ENCODE results near the gene BCAT1.
"Not testable (repeated sequence)": the region's sequence is repeated elsewhere in the genome, so short reads cannot be mapped to it uniquely, and the experiment has no call there.

BCAT1 gene

DNA sequence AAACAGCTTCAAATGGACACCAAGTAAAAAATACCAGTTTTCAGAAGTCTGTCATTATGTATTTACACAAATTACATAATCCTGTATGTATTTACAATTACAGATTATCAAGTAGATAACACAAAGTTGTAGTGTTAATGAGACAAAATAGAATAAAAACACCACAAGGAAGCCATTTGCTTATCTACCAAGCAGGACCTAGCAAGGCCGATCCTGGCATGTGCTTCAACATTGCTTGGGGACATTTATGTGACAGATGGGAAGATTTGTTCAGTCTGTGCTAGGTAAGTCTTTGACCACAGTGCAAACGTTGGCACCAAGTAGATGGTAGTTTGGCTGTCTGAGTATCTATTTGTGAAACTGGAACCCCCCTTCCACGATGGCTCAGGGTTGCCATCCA is 35.8 kb downstream of the BCAT1 start:
- H3K4me3 ChIP-seq (ENCODE audit: low read depth, low read length): no peak overlapping the region
- TF ChIP-seq, protein P1, sequence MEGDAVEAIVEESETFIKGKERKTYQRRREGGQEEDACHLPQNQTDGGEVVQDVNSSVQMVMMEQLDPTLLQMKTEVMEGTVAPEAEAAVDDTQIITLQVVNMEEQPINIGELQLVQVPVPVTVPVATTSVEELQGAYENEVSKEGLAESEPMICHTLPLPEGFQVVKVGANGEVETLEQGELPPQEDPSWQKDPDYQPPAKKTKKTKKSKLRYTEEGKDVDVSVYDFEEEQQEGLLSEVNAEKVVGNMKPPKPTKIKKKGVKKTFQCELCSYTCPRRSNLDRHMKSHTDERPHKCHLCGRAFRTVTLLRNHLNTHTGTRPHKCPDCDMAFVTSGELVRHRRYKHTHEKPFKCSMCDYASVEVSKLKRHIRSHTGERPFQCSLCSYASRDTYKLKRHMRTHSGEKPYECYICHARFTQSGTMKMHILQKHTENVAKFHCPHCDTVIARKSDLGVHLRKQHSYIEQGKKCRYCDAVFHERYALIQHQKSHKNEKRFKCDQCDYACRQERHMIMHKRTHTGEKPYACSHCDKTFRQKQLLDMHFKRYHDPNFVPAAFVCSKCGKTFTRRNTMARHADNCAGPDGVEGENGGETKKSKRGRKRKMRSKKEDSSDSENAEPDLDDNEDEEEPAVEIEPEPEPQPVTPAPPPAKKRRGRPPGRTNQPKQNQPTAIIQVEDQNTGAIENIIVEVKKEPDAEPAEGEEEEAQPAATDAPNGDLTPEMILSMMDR (IDR thresholded peaks at IDR 0.05; ENCODE audit: low read depth, low read length): no peak

DNA sequence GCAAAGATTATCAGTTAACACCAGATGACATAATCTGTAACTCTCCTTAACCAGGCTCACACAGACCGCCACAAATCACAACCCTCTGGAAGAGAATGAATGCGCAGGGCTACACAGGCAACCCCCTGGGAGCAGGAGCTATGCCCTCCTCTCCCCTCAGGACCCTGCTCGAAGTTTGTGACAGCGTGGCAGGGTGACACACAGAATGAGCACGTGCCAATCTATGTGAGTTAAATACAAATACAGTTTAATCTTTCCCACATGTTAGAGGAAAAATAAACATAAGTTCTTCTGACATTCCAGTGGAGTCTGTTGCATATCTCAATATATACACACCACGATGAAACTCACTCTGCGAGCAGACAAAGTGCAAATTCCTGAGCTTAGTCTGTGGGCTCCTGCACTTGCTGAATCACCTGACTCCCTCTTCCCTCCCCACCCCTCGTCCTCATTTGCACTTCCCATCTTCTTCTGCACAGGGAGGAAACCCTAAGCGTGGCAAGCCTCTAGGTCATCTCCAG is 37.6 kb downstream of the BCAT1 start:
- TF ChIP-seq, protein P1 (IDR thresholded peaks at IDR 0.05; ENCODE audit: low read depth, low read length): no peak
- no peak overlapping the region for H3K4me3 ChIP-seq (ENCODE audit: low read depth, low read length)

DNA sequence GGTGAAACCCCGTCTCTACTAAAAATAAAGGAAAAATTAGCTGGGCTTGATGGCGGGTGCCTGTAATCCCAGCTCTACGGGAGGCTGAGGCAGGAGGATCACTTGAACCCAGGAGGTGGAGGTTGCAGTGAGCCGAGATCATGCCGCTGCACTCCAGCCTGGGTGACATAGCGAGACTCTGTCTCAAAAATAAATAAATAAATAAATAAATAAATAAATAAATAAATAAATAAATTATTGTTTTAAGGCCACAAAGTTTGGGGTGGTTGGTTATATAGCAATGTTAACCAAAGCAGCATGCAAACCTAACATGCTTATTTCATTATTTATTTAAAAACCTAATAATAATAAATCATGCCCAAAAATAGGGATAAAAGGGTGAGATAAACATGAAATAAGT is 38.7 kb downstream of the BCAT1 start:
- not testable (repeated sequence) for H3K4me3 ChIP-seq (ENCODE audit: low read depth, low read length)

DNA sequence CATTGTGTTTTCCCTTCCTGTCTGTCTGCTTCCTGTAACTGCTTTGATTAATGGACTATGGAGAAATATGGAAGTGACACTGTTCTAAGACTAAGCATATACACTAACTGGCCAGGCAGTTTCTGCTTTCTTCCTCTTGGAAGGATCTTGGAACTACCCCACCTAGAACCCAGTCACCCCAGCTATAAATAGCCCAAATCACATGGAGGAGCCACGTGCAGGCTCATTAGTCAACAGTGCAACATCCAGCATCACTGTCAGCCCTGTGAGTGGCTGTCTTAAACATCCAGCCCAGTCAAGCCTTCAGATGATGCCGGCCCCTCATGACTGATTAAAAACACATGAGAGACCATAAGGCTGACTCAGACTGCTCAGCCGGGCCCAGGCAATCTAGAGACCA is 39.2 kb downstream of the BCAT1 start:
- TF ChIP-seq, protein P1 (IDR thresholded peaks at IDR 0.05; ENCODE audit: low read depth, low read length): no peak
- H3K4me3 ChIP-seq (ENCODE audit: low read depth, low read length): no peak overlapping the region

DNA sequence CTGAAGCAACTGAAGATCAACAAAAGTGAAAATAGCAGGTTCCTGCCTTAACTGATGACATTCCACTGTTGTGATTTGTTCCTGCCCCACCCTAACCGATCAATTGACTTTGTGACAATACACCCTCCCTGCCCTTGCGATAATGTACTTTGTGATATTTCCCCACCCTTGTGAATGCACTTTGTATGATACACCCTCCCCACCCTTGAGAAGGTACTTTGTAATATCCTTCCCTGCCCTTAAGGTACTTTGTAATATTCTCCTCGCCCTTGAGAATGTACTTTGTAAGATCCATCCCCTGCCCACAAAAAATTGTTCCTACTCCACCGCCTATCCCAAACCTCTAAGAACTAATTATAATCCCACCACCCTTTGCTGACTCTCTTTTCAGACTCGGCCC is 41.4 kb downstream of the BCAT1 start:
- TF ChIP-seq, protein P1 (IDR thresholded peaks at IDR 0.05; ENCODE audit: low read depth, low read length): no peak
- H3K4me3 ChIP-seq (ENCODE audit: low read depth, low read length): no peak overlapping the region

DNA sequence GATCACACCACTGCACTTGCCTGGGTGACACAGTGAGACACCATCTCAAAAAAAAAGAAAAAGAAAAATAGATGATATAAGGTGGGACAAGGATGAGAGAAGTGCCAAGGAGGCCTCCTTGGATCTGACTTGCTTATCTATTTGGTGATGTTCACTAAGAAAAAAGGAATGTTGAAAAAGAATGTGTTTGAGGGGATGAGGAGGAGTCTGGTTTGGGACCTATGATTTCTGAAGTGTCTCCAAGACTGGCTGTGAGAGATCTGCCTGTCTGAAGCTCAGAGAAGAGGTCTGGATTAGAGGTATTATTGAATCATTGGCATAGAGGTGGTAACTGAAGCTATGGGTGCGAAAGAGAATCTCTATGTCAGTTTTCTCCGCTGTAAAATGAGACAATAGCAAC is 42.8 kb downstream of the BCAT1 start:
- TF ChIP-seq, protein P1 (IDR thresholded peaks at IDR 0.05; ENCODE audit: low read depth, low read length): no peak
- no peak overlapping the region for H3K4me3 ChIP-seq (ENCODE audit: low read depth, low read length)

DNA sequence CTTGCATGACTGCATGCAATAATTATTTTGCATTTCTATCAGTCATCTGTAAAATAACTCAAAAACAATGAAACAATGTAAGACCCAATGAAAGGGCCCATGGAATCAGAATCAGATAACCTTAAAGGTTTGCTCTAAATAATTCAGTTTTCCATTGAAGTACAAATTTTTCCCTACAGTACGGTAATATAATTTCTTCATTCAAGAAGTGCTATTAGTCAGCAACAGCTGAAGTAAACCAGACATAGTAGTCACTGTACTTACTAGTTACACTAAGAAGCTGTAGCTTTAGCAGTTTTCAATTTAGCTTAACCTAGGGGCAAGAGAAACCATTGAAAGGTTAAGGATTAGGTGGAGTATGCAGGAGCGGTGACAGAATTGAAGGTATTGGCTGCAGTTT is 43.5 kb downstream of the BCAT1 start:
- H3K4me3 ChIP-seq (ENCODE audit: low read depth, low read length): no peak overlapping the region
- TF ChIP-seq, protein P1 (IDR thresholded peaks at IDR 0.05; ENCODE audit: low read depth, low read length): no peak

DNA sequence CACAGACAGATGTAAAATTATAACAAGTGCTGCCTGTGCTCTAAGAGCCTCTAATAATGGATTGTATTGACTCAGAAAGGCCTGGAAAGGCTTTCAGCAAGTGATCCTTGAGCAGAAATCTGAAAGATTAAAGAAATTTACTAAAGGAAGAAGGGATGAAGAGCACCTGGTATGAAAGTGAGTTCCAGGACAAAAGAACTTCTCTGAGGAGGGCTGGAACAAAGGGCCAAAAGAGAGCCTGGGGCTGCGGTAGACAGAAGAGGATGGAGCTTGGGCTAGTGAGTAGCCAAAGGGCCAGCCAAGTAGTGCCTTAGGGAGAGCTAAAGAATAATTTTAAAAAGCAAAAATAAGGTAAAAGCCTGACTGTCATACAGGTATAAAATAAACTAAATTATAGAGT is 44.0 kb downstream of the BCAT1 start:
- no peak overlapping the region for H3K4me3 ChIP-seq (ENCODE audit: low read depth, low read length)

More for the DNA sequence above, 44.0 kb downstream of the BCAT1 start:
- TF ChIP-seq, protein P1 (IDR thresholded peaks at IDR 0.05; ENCODE audit: low read depth, low read length): no peak

All from WI38 (cell line).